Amniotic stem cell (primary cell): Measurements from ENCODE around the gene DDX23.
"Not testable (repeated sequence)": the region's sequence is repeated elsewhere in the genome, so short reads cannot be mapped to it uniquely, and the experiment has no call there.

Source experiments
- DNase-seq: peaks from one replicate; lab custom pipeline; 2025; lab: John Stamatoyannopoulos, UW

Gene DDX23

DNA sequence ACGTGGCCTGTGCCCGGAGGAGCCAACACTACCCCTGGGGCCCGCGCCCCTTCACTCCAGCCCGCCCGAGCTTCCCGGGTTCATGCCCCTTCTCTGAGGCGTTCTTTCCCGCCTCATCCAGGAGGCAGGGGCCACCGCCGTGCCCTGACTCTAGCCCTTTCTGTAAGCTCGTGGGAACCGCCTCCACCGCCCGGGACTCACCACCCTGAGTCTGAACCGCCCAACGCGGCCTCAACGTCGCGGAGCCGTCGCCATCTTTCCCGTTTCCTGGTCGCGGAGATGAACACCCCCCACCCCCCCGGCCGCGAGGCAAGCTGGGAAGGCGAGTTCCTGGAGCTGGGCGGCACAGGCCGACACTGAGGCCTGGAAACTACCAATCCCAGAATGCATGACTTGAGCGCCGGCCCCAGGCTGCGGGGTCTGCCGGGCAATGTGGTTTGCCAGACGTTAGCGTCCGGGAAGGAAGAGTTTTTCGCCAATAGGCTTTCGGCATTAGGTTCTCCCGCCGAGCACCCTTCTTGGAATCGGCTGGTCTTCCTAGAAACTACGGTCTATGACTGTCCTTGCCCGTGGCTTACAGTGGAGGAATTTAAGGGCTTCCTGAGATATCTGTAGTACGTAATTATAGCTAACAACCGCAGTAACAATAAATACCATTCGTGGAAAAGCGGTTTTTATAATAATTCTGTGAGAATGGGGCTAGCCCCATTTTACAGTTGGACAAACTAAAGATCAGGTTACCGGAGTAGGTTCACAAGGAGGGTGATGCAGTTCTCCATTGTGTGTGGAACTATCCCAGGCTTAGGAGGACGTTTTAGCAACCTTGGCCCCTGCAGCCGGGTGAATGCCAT is at the start of gene DDX23:
DDX23 (minus strand) TSS at position 281 of the 851 bp plus-strand sequence. CDS start 6,381 bp downstream, outside the sequence.
- peak; percentile 96 for DNase-seq

DNA sequence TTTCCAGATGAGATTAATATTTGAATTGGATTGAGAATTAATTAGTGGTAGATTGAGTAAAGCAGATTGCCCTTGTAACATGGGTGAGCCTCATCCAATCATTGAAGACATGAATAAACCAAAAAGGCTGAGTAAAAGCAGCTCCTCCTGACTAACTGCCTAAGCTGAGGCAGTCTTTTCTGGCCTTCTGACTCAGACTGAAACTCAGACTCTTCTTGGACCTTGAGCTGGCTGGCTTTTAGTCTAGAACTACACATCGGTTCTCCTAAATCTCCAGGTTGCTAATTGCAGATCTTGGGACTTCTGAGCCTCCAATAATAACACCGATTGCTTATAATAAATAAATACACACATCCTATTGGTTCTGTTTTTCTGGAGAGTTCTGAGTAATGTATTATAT is 49.3 kb upstream of the DDX23 start:
- no peak for DNase-seq

DNA sequence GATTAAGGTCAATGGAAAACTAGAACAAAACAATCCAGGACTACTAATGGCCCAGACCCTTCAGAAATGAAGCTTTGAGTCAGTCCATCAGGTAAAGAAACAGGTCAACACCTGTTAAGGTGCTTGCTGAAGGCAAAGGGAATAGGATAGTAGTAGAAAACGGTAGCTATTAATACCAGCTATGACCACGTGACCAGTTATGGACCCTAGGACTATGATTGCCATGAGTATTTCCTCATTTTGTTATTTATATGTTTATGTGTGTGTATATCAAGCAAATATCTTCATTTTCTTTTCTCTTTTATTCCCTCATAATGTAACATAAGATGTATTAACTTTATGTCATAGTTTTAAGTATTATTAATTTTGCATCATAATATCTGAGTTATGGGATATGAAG is 47.7 kb upstream of the DDX23 start:
- no peak for DNase-seq

DNA sequence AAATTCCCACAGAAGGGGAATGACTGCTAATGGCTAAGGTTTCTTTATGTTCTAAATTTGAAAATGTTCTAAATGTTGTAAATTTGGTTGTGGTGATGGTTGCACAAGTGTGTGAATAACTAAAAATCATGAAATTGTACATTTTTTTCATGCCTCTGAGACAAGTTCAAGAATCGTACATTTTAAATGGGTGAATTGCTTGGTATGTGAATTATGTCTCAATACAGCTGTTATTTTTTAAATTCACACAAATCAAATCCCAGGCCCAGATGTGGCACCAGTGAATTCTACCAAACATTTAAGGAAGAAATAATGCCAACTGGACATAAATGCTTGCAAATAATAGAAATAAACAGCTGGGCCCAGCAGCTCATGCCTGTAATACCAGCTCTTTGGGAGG is 42.3 kb upstream of the DDX23 start:
- no peak for DNase-seq

DNA sequence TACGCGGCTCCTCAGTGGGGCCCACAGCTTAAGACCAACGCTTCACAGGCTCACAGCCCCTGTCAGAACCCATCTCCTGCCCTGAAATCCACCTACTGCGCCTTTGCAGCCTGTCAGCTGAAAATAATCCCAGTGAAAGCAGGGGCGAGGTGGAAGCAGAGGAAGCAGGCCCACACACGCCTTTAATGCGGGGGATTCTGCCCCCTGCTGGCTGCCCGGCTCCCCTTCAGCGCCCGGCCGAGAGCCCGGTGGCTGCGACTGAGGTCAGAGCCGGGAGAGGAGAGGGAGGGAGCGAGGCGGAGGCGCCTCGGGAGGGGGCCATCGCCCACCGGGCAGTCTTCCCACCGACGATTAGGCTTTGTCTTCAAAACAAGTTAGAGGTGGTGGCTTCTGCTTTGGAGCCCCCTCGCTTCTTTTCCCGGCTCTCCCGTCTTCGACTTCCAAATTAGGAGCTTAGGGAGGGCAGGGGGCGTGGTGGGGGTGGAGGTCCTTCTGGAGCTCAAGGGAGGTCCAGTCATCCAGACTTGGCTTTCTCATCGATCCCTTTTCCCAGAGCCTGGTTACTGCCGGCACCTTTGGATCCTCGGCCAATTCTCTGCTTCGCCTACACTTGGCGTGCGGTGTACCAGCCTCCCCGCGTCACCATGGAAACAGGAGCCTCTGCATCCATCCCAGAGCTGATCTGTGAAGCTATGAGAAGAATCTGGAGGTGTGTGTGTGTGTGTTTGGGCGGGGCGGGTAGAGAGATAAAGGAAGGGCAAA is 38.9 kb upstream of the DDX23 start:
- DNase-seq, result peak; percentile 39

DNA sequence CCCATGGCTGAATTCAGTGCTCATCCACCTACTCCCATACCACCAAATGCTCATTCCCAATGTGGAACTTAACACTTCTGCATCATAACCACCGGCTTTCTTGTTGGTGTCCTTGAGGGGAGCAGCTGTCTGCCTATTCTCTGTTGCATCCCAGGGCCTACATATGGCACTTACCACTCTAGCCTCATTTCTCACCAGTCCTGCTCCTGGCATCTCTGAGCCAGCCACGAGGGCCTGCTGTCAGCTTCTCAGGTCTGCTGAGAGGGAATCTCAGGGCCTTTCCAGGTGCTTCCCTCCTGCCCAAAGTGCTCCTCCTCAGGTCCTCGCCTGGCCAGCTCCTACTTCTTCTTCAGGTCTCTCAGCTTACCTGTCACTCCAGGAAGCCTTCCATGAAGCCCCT is 37.7 kb upstream of the DDX23 start:
- DNase-seq, result no peak

DNA sequence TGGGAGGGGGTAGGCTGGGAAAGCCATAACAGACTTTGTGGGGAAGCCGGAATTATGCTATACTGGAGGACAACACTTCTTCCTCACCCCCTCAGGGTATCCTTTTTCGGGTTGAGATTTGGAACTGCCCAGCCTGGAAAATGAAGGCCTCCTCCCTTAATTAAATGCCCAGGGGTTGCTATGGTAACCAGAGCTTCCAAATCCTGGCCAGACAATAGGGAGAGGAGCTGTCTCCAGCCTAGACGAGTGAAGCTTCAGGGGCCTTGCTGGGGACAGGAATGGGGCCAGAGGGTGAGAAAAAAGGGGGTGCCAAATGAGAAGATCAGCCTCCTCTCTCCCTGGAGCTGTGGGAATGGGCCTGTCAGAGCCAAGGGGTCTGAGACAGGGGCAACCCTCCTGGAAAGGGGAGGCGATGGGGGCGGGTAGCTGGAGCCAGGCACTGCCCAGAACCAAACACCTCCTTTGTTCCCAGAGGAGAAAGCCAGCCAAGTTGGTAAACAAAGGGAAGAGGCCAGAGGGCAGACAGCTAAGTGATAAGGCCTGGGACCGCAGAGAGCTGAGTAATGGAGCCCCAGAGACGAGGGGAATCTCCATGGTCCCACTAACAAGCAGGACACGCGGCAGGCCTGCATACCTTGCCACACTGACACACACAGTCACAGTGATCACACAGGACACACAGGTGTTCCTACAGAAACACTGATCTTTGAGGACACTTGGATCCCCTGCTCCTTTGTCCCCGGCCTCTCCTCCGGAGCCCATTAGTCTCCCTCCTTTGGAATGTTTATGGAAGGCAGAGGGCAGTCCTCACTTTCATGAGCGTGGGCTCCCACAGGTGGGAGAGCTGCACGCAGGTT is 31.6 kb upstream of the DDX23 start:
- no peak for DNase-seq

DNA sequence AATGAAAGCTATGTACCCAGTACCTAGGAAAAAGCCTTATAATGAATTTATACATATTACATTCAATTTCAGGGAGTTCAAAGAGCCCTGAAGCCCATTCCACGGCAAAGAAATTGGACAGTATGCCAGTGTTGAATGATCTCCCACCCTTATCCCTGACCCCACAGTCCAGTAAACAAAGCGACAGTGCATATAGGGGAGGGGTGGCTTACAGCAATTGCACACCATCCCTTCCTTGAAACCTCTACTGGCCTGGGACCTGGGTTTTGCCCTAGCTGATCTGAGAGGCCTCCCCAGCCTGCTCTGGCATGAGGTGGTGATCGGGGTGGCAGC is 31.0 kb upstream of the DDX23 start:
- no peak for DNase-seq

DNA sequence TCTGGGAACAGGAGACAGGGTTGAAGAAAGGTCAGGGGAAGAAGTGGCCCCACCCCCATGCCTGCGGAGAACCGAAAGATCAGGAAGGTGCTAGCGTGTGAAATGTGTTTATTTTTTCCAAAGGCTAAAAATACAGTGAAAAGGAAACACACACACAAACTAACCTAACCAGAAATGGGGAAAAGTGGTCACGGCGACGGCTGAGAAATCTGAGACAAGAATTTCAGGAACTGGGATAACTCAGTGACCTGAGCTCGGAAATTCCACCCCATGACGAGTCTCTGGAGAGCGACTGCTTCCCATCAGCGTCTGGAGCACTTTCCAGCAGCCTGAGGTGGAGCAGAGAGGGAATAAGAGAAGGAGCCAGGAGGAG is 30.3 kb upstream of the DDX23 start:
- DNase-seq, result no peak

DNA sequence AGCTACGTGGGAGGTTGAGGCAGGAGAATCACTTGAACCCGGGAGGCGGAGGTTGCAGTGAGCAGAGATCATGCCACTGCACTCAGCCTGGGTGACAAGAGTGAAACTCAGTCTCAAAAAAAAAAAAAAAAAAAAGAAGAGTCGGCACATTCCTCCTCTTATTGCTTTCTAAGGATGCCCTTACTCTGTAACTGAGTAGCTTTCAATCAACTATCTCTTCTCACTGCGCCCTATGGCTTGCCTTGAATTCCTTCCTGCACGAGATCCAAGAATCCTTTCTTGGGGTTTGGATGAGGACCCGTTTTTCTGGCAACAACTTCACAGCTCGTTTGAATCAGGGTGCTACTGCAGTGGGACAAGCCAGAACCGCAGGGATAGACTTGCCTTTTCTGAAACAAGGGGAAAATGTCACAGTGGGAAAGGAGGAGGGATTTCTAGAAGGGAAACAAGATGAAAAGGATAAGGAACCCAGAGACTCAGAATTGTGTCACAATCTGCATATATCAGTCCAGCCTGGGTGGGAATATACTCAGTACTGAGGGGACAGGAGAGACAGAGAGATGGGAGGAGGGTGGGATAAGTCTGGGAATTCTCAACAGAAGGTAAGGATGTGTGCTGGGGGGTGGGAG is 29.8 kb upstream of the DDX23 start:
- DNase-seq, result no peak

DNA sequence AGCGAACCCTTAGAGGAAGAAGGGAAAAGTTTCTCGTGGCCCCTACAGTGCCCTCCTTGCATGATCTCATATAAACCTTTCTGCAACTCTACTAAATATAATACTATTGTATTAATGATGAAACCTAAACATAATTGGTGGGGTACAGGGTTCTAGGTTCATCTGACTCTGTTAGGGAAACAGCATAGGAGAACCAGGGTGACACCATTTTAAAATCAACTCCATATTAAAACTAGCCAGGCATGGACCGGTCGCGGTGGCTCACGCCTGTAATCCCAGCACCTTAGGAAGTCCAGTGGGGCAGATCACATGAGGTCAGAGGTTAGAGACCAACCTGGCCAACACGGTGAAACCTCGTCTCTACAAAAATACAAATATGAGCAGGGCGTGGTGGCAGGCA is 28.7 kb upstream of the DDX23 start:
- DNase-seq, result no peak

DNA sequence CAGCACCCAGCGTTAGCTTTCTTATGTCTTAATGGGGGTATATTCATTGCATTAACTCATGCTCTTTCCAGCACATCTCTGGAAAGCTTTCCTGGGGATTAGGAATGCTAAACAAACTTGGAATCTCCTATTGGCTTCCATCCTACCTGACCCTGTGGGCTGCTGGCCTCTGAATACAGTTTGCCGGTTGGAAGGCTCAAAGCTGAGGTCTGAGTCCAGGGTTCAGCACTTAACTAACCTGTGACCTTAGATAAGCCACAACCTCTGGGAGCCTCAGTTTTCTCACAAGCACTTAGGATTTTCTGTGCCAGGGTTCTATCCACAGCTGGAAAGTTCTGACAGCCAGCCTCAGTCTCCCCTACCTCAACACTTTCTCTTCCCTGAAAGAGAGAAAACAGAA is 26.6 kb upstream of the DDX23 start:
- DNase-seq, result no peak

DNA sequence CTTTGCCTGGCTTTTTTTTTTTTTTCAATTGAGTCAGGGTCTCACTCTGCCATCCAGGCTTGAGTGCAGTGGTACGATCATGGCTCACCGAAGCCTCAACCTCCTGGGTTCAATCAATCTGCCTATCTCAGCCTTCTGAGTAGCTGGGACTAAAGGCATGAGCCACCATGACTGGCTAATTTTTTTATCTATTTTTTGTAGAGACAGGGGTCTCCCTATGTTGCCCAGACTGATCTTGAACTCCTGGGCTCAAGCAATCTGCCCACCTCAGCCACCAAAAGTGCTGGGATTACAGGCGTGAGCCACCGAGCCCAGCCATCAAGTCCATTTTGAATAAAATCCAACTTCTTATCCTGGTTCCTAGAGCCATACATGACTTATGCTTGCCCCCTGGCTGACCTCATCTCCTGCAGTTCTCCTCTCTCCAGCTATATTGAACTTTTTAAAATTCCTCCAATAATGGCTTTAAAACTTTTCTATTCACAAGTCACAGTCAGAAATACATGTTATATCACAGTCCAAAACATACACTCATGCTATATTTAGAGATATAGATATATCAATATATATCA is 24.1 kb upstream of the DDX23 start:
- no peak for DNase-seq

DNA sequence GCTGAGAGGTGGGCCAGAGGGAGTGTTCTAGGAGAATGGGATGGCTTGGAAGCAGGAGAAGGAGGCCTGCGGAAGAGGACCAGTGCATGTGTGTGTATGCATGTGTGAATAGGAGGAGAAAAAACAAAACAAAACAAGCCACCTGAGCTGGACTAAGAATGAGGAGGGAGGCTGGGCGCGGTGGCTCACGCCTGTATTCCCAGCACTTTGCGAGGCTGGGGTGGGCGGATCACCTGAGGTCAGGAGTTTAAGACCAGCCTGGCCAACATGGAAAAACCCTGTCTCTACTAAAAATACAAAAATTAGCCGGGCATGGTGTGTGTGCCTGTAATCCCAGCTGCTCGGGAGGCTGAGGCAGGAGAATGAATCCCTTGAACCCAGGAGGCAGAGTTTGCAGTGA is 21.6 kb upstream of the DDX23 start:
- DNase-seq, result not testable (repeated sequence)

DNA sequence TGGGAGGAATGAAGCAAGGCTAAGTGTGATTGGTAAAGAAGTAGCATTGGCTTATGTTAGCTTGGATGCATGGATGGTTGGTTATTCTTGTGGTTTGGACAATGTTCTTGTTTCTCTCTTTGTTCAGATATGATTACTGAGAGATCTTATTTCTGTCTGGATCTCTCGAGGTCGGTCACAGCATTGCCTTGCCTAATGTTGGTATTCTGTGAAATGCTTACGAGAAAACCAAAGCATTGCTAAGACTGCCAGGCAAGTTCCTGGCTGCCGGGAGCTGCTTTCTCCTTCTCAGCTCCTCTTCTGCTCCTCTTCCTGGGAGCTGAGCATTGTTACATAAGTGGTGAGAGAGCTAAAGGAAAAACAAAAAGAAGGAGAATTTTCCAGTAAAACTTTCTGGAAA is 21.1 kb upstream of the DDX23 start:
- no peak for DNase-seq

DNA sequence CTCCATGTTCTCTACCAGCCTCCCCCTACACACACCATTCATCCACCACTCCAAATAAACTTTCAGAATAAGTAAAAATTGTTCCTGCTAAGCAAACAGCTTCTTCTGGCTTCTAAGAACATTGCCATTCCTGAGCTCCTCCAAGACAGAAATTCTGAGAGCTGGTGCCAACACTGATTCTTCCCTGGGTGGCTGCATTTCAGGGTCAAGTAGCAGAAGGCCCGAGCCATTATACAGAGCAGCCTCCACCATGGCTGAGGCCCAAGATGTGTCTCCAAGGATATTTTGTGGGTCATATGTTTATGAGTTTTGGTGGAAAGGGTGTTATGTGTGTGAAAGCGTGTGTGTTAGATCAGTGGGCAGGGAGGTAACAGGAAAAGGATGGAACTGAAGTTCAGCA is 17.2 kb upstream of the DDX23 start:
- DNase-seq, result no peak

DNA sequence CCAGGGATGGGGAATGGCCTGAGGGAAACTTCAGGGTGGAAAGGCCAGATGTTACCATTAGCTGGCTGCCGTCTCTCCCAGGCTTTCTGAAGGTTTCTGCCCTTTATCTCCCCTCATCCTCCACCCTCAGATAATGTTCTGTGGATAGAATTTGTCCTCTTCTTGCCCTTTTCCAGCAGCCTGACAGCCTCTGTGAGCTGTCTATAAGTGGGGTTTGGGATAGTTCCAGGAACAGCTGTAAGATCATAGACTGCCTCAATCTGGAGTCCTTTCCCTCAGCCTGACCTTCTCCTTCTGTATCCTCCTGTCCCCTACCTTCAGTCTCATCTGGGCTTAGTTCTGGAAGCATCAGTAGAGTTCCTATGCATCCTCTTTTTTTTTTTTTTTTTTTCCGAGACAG is 16.5 kb upstream of the DDX23 start:
- no peak for DNase-seq

DNA sequence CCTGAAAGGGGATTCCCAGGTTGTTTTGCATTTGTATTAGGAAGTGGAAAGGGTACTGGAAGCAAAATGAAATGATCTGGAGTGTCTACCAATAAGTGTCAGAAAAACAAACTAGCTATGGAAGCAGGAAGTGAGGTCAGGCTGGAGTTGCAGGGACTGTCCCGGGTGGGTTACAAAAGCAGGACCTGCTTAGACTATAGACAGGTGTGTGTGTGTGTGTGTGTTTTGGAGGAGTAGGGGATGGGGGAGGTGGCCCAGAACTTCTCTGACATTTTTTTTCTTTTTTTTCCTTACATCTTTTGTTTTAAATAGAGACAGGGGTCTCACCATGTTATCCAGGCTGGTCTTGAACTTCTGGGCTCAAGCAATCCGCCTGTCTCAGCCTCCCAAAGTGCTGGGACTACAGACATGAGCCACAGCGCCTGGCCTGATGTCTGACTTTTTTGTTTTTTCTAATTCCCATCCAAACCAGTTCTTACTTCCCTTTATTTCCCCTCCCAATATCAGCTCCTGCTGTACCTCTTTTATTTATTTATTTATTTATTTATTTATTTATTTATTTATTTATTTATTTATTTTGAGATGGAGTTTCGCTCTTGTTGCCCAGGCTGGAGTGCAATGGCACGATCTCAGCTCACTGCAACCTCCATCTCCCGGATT is 14.2 kb upstream of the DDX23 start:
- DNase-seq, result no peak

DNA sequence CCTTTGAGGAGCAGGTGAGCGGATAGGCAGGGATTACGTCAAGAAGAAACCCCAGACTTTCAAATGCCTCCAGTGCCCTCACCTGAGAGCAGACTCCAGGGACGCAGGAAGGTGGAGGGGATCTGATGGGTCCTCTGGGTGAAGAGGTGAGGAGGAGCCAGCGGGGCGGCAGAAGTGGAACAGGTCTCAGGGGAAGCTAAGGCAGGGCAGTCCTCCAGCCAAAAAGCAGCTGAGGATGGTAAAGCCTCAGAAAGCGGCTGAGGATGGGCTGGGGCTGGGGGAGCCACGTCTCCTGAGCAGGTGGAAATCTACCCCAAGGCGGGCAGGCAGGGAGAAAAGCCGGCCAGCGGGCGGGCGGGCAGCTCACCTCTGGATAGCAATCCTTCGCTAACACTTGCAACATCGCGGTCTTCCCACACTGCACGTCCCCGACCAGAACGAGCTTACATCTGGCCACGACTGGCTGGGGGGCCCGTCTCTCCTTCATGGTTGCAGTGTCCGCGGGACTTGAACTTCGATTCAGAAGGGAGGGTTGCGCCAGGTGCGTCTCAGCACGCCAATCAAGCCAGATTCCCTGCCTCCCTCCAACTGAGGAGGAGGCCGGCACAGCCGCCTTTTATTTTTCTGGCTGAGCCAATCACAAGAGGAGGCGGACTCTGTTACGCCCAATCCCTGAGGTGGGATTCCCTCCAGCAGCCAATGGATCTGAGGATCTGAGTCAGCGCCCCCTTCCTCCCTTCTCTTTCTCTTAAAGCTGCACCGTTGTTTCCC is 13.5 kb upstream of the DDX23 start, which contains the start of gene RND1:
RND1 (minus strand) TSS at position 590 of the 771 bp plus-strand sequence; CDS start at position 487, 103 bp downstream.
- DNase-seq, result peak; percentile 86

DNA sequence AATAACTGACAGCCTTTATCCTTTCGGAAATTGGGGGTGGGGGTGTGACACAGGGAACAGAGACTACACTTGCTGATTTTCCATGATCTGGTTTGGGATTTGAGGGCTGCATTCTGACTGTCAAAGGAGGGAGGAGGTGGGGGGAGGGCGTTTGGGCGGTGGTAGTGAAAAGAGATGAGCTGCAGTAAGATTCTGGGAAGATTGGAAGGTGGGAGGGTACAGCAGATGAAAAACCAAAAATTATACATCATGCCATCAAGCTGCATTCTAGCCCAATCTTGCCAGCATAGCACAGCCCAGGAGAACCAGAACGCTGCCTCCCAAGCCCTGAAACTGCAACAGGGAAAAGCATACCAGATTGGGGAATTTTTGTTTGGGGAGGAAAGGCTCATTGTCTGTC is 11.3 kb upstream of the DDX23 start:
- DNase-seq, result no peak
